Loucy (cell line): ENCODE data around the gene EML5.

Experiments
- EZH2phosphoT487 ChIP-seq: fragments of 200-600 bp; IDR thresholded peaks from 2 replicates; pipeline ENCODE4 v1.6.1; 2018; ENCODE audit warnings: antibody characterized with exemption, mild to moderate bottlenecking, moderate library complexity, borderline replicate concordance
- TF ChIP-seq, protein P1 (sequence below): fragments of 200-600 bp; sonication (generic); conservative IDR thresholded peaks from 2 replicates; pipeline ENCODE4 v1.5.1; 2014; ENCODE audit warnings: mild to moderate bottlenecking, antibody characterized with exemption, low read length

- TF ChIP-seq, protein P1, sequence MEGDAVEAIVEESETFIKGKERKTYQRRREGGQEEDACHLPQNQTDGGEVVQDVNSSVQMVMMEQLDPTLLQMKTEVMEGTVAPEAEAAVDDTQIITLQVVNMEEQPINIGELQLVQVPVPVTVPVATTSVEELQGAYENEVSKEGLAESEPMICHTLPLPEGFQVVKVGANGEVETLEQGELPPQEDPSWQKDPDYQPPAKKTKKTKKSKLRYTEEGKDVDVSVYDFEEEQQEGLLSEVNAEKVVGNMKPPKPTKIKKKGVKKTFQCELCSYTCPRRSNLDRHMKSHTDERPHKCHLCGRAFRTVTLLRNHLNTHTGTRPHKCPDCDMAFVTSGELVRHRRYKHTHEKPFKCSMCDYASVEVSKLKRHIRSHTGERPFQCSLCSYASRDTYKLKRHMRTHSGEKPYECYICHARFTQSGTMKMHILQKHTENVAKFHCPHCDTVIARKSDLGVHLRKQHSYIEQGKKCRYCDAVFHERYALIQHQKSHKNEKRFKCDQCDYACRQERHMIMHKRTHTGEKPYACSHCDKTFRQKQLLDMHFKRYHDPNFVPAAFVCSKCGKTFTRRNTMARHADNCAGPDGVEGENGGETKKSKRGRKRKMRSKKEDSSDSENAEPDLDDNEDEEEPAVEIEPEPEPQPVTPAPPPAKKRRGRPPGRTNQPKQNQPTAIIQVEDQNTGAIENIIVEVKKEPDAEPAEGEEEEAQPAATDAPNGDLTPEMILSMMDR, result no peak
- TF ChIP-seq EZH2phosphoT487, result no peak
Observed at GRCh38 chr14:88632512-88632911, 160.2 kb downstream of the EML5 start.
